Muscle layer of duodenum (tissue), 2 donors: ENCODE data around the gene MAP7D3.

ENCODE experiments used
- H3K27ac ChIP-seq: one replicate; pipeline ENCODE4 v1.7.0; 2013; ENCODE audit warnings: mild to moderate bottlenecking, low read length
- H3K27me3 ChIP-seq: one replicate; pipeline ENCODE4 v1.7.0; 2013; ENCODE audit warnings: low read depth, mild to moderate bottlenecking, control low read depth, low read length
- H3K36me3 ChIP-seq, 2 donors: one replicate each; pipeline ENCODE4 v1.7.0; 2013; ENCODE audit warnings: low read length in 2 of 2, control low read depth in 1 of 2, mild to moderate bottlenecking in 1 of 2; ENCODE audit not compliant: insufficient read depth in 2 of 2, control insufficient read depth in 1 of 2
- H3K4me1 ChIP-seq, 2 donors: one replicate each; pipeline ENCODE4 v1.7.0; 2013; ENCODE audit warnings: low read length in 2 of 2, mild to moderate bottlenecking in 2 of 2, control low read depth in 1 of 2, moderate library complexity in 1 of 2; ENCODE audit not compliant: insufficient read depth in 2 of 2, control insufficient read depth in 1 of 2
- H3K4me3 ChIP-seq, 2 donors: one replicate each; pipeline ENCODE4 v1.7.0; 2013; ENCODE audit warnings: low read length in 2 of 2, low read depth in 1 of 2, mild to moderate bottlenecking in 1 of 2
- H3K9me3 ChIP-seq, 2 donors: one replicate each; pipeline ENCODE4 v1.7.0; 2013; ENCODE audit warnings: low read length in 2 of 2, control low read depth in 1 of 2, mild to moderate bottlenecking in 1 of 2; ENCODE audit not compliant: control insufficient read depth in 1 of 2
- donor health status: healthy.

The MAP7D3 gene

GRCh38 chrX:136192839-136193414 is 58.3 kb downstream of the MAP7D3 start:
- peak overlapping the region; percentile 74 for H3K27ac ChIP-seq
- H3K27me3 ChIP-seq = no peaks in the 10 kb centered on the region
- H3K36me3 ChIP-seq = no peaks in the 10 kb centered on the region
- H3K4me1 ChIP-seq = peaks cover 11 to 35% of the 10 kb centered on the region in 2 donors
- H3K4me3 ChIP-seq = no peak overlapping the region
- no peaks in the 10 kb centered on the region for H3K9me3 ChIP-seq

DNA sequence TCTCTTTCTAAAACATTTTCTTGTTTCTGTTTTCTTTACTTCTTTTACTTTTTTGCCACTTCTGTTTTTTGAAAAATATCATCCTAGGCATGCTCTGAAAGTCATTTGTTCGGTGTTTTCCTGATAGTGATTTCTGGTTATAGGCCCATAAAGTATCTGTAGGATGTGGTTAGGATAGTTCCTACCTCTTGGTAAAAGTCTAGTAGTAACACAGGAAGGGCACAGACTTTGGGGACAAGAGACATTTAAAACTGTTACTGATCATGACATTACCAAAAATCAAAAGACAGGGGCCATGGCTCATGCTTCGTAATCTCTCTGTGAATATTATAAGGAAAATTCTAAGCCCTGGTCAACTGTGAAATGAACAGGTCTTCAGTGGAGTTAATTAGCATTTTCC is 59.1 kb downstream of the MAP7D3 start:
- H3K36me3 ChIP-seq = no peaks in the 10 kb centered on the region
- H3K9me3 ChIP-seq = no peaks in the 10 kb centered on the region
- H3K4me3 ChIP-seq = no peak overlapping the region
- H3K27me3 ChIP-seq = no peaks in the 10 kb centered on the region
- H3K27ac ChIP-seq = peak overlapping the region; percentile 74
- H3K4me1 ChIP-seq = peaks cover 11 to 35% of the 10 kb centered on the region in 2 donors

DNA sequence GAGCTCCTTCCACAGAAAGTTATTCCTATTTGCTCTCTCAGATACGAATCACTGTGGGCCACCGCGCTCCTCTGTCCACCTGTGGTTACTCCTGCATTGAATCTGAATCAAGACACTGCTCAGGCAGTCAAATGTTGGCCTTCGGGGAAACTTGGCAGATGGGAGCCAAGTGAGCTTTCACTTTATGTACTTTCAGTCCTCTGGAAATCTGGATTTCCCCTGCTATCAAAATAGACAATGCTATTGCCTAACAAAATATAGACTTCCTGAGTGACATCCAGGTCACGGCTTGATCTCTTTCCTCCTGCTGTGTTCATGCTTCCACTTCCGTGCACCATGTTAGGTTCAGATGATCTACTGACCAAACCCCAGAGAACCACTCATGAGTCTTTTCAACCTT is 60.0 kb downstream of the MAP7D3 start:
- peak overlapping the region; percentile 74 for H3K27ac ChIP-seq
- H3K36me3 ChIP-seq = no peaks in the 10 kb centered on the region
- H3K9me3 ChIP-seq = no peaks in the 10 kb centered on the region
- peaks cover 11 to 35% of the 10 kb centered on the region in 2 donors for H3K4me1 ChIP-seq
- no peaks in the 10 kb centered on the region for H3K27me3 ChIP-seq
- H3K4me3 ChIP-seq = no peak overlapping the region

DNA sequence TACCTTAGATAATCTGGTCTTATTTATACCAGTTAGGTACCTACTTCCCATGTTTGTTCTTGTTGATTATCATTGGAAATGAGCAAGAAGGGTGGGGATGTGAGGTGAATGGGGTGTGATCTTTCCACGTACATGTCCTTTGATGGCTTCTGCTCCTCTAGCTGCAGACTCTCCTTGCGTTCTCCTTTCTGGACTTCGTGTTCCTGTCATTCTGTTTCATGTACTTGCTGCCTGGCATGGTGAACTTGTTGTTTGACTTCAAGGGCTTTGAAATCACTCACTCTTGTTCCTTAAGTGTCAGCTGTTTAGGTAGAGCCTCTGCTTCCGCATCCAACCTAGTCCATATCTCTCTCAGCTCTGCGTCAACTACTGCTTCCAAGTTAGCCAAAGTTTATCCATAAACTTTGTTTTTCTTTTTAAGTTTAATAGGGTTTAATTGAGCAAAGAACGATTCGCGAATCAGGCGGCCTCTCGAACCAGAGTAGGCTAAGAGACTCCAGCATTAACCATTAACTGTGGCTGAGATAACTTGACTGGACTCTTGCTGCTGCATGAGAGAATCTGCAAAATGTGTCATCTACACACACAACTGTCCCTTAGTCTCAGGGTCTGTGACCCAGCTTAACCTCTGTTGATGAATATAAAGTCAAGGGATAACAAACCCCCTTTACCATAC is 61.0 kb downstream of the MAP7D3 start:
- Histone ChIP-seq H3K27me3 (no peaks in the 10 kb centered on the region), H3K4me3 (no peak overlapping the region), H3K9me3 (no peaks in the 10 kb centered on the region), H3K36me3 (no peaks in the 10 kb centered on the region), H3K27ac (peak overlapping the region; percentile 74), H3K4me1 (peaks cover 7 to 36% of the 10 kb centered on the region in 2 donors)

- no peaks in the 10 kb centered on the region for H3K36me3 ChIP-seq
- H3K27ac ChIP-seq = no peak overlapping the region
- no peaks in the 10 kb centered on the region for H3K27me3 ChIP-seq
- H3K4me3 ChIP-seq = no peak overlapping the region
- H3K4me1 ChIP-seq = peaks cover 3 to 38% of the 10 kb centered on the region in 2 donors
- no peaks in the 10 kb centered on the region for H3K9me3 ChIP-seq
Observed at GRCh38 chrX:136189222-136189621, 62.0 kb downstream of the MAP7D3 start.

- no peak overlapping the region for H3K4me3 ChIP-seq
- H3K4me1 ChIP-seq = peaks cover 0 to 19% of the 10 kb centered on the region in 2 donors
- H3K27ac ChIP-seq = peak overlapping the region; percentile 45
- no peaks in the 10 kb centered on the region for H3K27me3 ChIP-seq
- H3K36me3 ChIP-seq = no peaks in the 10 kb centered on the region
- no peaks in the 10 kb centered on the region for H3K9me3 ChIP-seq
Observed at GRCh38 chrX:136186023-136186413, 65.2 kb downstream of the MAP7D3 start.

GRCh38 chrX:136185401-136186022 is 65.7 kb downstream of the MAP7D3 start:
- Histone ChIP-seq H3K36me3 (no peaks in the 10 kb centered on the region), H3K4me3 (no peak overlapping the region), H3K4me1 (peaks cover 0 to 14% of the 10 kb centered on the region in 2 donors), H3K27ac (peak overlapping the region; percentile 64), H3K9me3 (no peaks in the 10 kb centered on the region), H3K27me3 (no peaks in the 10 kb centered on the region)

GRCh38 chrX:136183917-136184316 is 67.3 kb downstream of the MAP7D3 start:
- Histone ChIP-seq H3K4me3 (peak overlapping the region in 1 of 2 donors; percentile 3), H3K27me3 (no peaks in the 10 kb centered on the region), H3K27ac (peak overlapping the region; percentile 58), H3K36me3 (no peaks in the 10 kb centered on the region), H3K4me1 (peaks cover 0 to 7% of the 10 kb centered on the region in 2 donors), H3K9me3 (no peaks in the 10 kb centered on the region)

- Histone ChIP-seq H3K36me3 (no peaks in the 10 kb centered on the region), H3K9me3 (no peaks in the 10 kb centered on the region), H3K4me1 (peaks cover 0 to 7% of the 10 kb centered on the region in 2 donors), H3K27ac (peak overlapping the region; percentile 58), H3K4me3 (no peak overlapping the region), H3K27me3 (no peaks in the 10 kb centered on the region)
Observed at GRCh38 chrX:136183172-136183571, 68.0 kb downstream of the MAP7D3 start.

DNA sequence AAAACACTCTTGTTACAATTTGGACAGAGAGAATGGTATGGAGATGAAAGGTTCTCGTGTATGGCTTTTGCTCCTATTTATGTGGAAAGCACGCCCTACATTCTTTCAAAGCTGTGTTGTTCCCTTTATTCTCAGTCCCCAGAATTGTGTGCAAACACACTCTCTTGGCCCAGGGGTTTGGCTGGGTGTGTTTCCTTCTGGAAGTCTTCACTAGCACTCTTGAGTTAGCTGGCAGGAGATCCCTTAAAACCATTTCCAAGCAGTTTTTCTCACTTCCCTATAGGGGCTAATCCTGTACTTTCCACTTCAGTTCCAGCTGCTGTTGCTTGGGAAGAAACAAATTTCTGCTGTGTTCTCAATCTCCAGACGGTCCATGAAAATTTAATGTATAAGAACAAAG is 68.8 kb downstream of the MAP7D3 start:
- H3K4me1 ChIP-seq = peaks cover 3 to 7% of the 10 kb centered on the region in 2 donors
- no peaks in the 10 kb centered on the region for H3K36me3 ChIP-seq
- H3K9me3 ChIP-seq = no peaks in the 10 kb centered on the region
- no peak overlapping the region for H3K4me3 ChIP-seq
- H3K27ac ChIP-seq = peak overlapping the region; percentile 39
- H3K27me3 ChIP-seq = no peaks in the 10 kb centered on the region

- H3K4me1 ChIP-seq = peaks cover 5 to 15% of the 10 kb centered on the region in 2 donors
- H3K36me3 ChIP-seq = no peaks in the 10 kb centered on the region
- H3K9me3 ChIP-seq = no peaks in the 10 kb centered on the region
- H3K27me3 ChIP-seq = no peaks in the 10 kb centered on the region
- peak overlapping the region; percentile 60 for H3K27ac ChIP-seq
- H3K4me3 ChIP-seq = no peak overlapping the region
Observed at GRCh38 chrX:136179133-136179532, 72.1 kb downstream of the MAP7D3 start.
